ENCODE data around the gene CD99. TPM values are rescaled to one million over a fixed set of nuclear protein-coding genes. Genes with fewer than 3 reads are reported as not detected.

CD99 gene
- total RNA-seq, 2 donors from 2014 or later: 490 to 527 TPM

GRCh38 chrX:2707334-2707760, 16.3 kb downstream of the CD99 start:
- H3K36me3 ChIP-seq: no peaks in the 10 kb centered on the region
- H3K27ac ChIP-seq: no peak overlapping the region
- TF ChIP-seq CTCF (IDR thresholded peaks at IDR 0.05): no peak
- no peaks in the 10 kb centered on the region for H3K27me3 ChIP-seq (replicated peaks; ENCODE audit: insufficient read depth)
- H3K9me3 ChIP-seq: no peaks in the 10 kb centered on the region
- no peak for ATAC-seq (ENCODE audit: insufficient number of reproducible peaks, low FRiP score, low read depth)
- DNase-seq (ENCODE audit: low spot score): peak; percentile 33
- H3K4me3 ChIP-seq: peak overlapping the region; percentile 18
- peaks cover 61 to 82% of the 10 kb centered on the region in 2 donors for H3K4me1 ChIP-seq (ENCODE audit: control insufficient read depth in 1 of 2, low read depth in 2 of 2)

GRCh38 chrX:2708021-2708420, 16.9 kb downstream of the CD99 start:
- DNase-seq (ENCODE audit: low spot score): no peak
- Histone ChIP-seq H3K9me3 (no peaks in the 10 kb centered on the region), H3K27me3 (replicated peaks; ENCODE audit: insufficient read depth) (no peaks in the 10 kb centered on the region), H3K4me1 (ENCODE audit: control insufficient read depth in 1 of 2, low read depth in 2 of 2) (peaks cover 54 to 75% of the 10 kb centered on the region in 2 donors), H3K4me3 (no peak overlapping the region), H3K36me3 (no peaks in the 10 kb centered on the region), H3K27ac (no peak overlapping the region)
- no peak for ATAC-seq (ENCODE audit: insufficient number of reproducible peaks, low FRiP score, low read depth)
- TF ChIP-seq CTCF (IDR thresholded peaks at IDR 0.05): no peak

DNA sequence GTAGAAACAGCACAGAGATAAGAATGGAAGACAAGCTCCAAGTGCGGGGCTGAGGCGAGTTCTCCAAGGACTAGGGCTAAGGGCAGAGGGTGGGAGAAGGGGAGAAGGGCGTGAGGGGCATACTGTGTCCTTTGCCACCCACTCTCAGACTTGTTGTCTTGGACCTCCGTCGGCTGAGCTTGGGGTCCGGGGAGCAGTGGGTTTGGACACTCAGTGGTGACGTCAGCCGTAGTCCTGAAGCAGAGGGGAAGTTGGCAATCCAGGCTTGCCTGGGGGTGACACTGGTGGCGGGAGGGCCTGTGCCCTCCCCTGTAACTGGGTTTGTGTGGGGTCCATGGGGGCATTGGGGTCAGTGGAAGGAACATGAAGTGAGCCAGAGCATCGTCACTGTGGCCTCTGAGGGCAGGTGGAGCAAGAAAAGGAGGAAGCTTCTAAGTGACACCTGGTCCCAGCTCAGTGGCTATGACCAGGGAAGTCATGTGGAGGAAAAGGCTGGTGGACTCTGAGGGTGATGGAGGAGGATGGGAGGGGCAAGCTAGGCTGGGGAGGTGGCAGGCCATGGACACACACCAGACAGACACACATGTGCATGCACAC, 17.6 kb downstream of the CD99 start:
- Histone ChIP-seq H3K27ac (no peak overlapping the region), H3K4me3 (no peak overlapping the region), H3K4me1 (ENCODE audit: control insufficient read depth in 1 of 2, low read depth in 2 of 2) (peaks cover 49 to 70% of the 10 kb centered on the region in 2 donors), H3K36me3 (no peaks in the 10 kb centered on the region), H3K9me3 (no peaks in the 10 kb centered on the region), H3K27me3 (replicated peaks; ENCODE audit: insufficient read depth) (no peaks in the 10 kb centered on the region)
- ATAC-seq (ENCODE audit: insufficient number of reproducible peaks, low FRiP score, low read depth) (no peak), DNase-seq (ENCODE audit: low spot score) (no peak)
- TF ChIP-seq CTCF (IDR thresholded peaks at IDR 0.05): no peak

DNA sequence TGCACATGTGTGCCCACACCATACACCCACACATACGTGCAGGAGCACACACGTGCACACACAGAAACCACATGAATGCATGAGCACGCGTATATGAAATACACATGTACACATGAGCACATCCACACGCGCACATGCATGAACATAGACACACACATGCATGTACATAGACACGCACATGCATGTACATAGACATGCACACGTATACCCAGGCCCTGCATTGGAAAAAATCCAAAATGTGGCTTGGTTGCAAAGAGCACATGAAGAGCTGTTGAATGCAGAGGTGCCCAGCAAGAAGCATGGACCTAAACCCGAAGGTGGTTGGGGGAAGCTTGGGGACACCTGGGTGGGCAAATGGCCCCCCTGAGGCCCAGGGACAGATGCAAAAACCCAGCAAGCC, 18.5 kb downstream of the CD99 start:
- H3K27me3 ChIP-seq (replicated peaks; ENCODE audit: insufficient read depth): no peaks in the 10 kb centered on the region
- H3K4me3 ChIP-seq: no peak overlapping the region
- no peak for ATAC-seq (ENCODE audit: insufficient number of reproducible peaks, low FRiP score, low read depth)
- no peak for DNase-seq (ENCODE audit: low spot score)
- H3K36me3 ChIP-seq: no peaks in the 10 kb centered on the region
- peaks cover 42 to 64% of the 10 kb centered on the region in 2 donors for H3K4me1 ChIP-seq (ENCODE audit: control insufficient read depth in 1 of 2, low read depth in 2 of 2)
- no peak overlapping the region for H3K27ac ChIP-seq
- TF ChIP-seq CTCF (IDR thresholded peaks at IDR 0.05): no peak
- no peaks in the 10 kb centered on the region for H3K9me3 ChIP-seq

GRCh38 chrX:2710041-2710840, 19.1 kb downstream of the CD99 start:
- no peak for TF ChIP-seq CTCF (IDR thresholded peaks at IDR 0.05)
- H3K36me3 ChIP-seq: peaks cover 6% of the 10 kb centered on the region
- H3K9me3 ChIP-seq: no peaks in the 10 kb centered on the region
- DNase-seq (ENCODE audit: low spot score): no peak
- peak overlapping the region in 1 of 2 donors; percentile 14 for H3K27ac ChIP-seq
- H3K27me3 ChIP-seq (replicated peaks; ENCODE audit: insufficient read depth): no peaks in the 10 kb centered on the region
- ATAC-seq (ENCODE audit: insufficient number of reproducible peaks, low FRiP score, low read depth): no peak
- H3K4me1 ChIP-seq (ENCODE audit: control insufficient read depth in 1 of 2, low read depth in 2 of 2): peaks cover 36 to 59% of the 10 kb centered on the region in 2 donors
- peak overlapping the region; percentile 44 for H3K4me3 ChIP-seq
